IMR-90 (cell line): ENCODE results near the gene UNK. TPM values are rescaled to one million over a fixed set of nuclear protein-coding genes. Genes with fewer than 3 reads are reported as not detected.
A peak's percentile ranks its signal among the peaks of the same experiment; 100 is the strongest.

Source experiments
- ATAC-seq: fragments of 200-7000 bp; cut with Tn5 transposase; 2 replicates; pipeline ENCODE4 v1.9.1; 2020; ENCODE audit warnings: low read depth, mild to moderate bottlenecking, moderate library complexity
- BruUV-seq: library from RNA; stranded (reverse); fragments of 400-500 nt; replicated peaks from 2 replicates; lab custom pipeline; 2021; lab: Mats Ljungman, UMichigan
- CTCF ChIA-PET: fragments of 300-600 bp; formaldehyde crosslinking; extraction: SDS; loops from one replicate; lab custom pipeline; 2021; ENCODE audit warnings: antibody characterized with exemption; lab: Yijun Ruan, JAX
- POLR2A ChIA-PET: fragments of 300-600 bp; sonication (Branson Sonifier 250); formaldehyde crosslinking; loops from one replicate; lab custom pipeline; 2022; ENCODE audit warnings: antibody characterized with exemption; ENCODE audit not compliant: unreplicated experiment; lab: Charles Lee
- DNase-seq: peaks from one replicate; pipeline ENCODE4 v3.0.0; 2013
- H2AFZ ChIP-seq: replicated peaks from 2 replicates; pipeline ENCODE3; 2013; ENCODE audit warnings: low read length, mild to moderate bottlenecking; ENCODE audit not compliant: poor library complexity
- H2AK5ac ChIP-seq: 2 replicates; pipeline ENCODE4 v1.6.1; 2013; ENCODE audit warnings: low read depth, low read length, inconsistent platforms
- H2AK9ac ChIP-seq: replicated peaks from 2 replicates; pipeline ENCODE3; 2013; ENCODE audit warnings: mild to moderate bottlenecking, low read depth, low read length, moderate library complexity; ENCODE audit not compliant: poor library complexity
- H2BK120ac ChIP-seq: 2 replicates; pipeline ENCODE4 v1.6.1; 2013; ENCODE audit warnings: low read depth, low read length, inconsistent platforms
- H2BK15ac ChIP-seq: 3 replicates; pipeline ENCODE4 v1.6.1; 2013; ENCODE audit warnings: low read depth, low read length, inconsistent platforms
- H2BK20ac ChIP-seq: 2 replicates; pipeline ENCODE4 v1.6.1; 2013; ENCODE audit warnings: low read depth, mild to moderate bottlenecking, inconsistent platforms, low read length, moderate library complexity
- H2BK5ac ChIP-seq: 2 replicates; pipeline ENCODE4 v1.6.1; 2013; ENCODE audit warnings: mild to moderate bottlenecking, low read depth, low read length, inconsistent platforms; ENCODE audit not compliant: poor library complexity, severe bottlenecking
- H3K14ac ChIP-seq: replicated peaks from 2 replicates; pipeline ENCODE4 v1.6.1; 2013; ENCODE audit warnings: low read depth, low read length, inconsistent platforms
- H3K18ac ChIP-seq: 2 replicates; pipeline ENCODE4 v1.6.1; 2013; ENCODE audit warnings: low read depth, low read length, control low read depth
- H3K23ac ChIP-seq: 2 replicates; pipeline ENCODE4 v1.6.1; 2013; ENCODE audit warnings: low read depth, low read length, inconsistent platforms
- H3K27ac ChIP-seq: 2 replicates; pipeline ENCODE4 v1.5.1; 2013; ENCODE audit warnings: mild to moderate bottlenecking, control low read depth, low read length; ENCODE audit not compliant: insufficient read depth
- H3K27me3 ChIP-seq: 2 replicates; pipeline ENCODE4 v1.6.1; 2013; ENCODE audit warnings: low read length; ENCODE audit not compliant: control insufficient read depth, insufficient read depth
- H3K36me3 ChIP-seq: 2 replicates; pipeline ENCODE4 v1.6.1; 2013; ENCODE audit warnings: low read length, mixed read lengths; ENCODE audit not compliant: control insufficient read depth, insufficient read depth
- H3K4ac ChIP-seq: 2 replicates; pipeline ENCODE4 v1.6.1; 2013; ENCODE audit warnings: low read depth, low read length, inconsistent platforms
- H3K4me1 ChIP-seq: 2 replicates; pipeline ENCODE4 v1.6.1; 2013; ENCODE audit warnings: low read length, mixed read lengths; ENCODE audit not compliant: control insufficient read depth, insufficient read depth
- H3K4me2 ChIP-seq: 2 replicates; pipeline ENCODE4 v1.6.1; 2013; ENCODE audit warnings: low read depth, mild to moderate bottlenecking, control low read depth, low read length, moderate library complexity
- H3K4me3 ChIP-seq: 2 replicates; pipeline ENCODE4 v1.5.1; 2013; ENCODE audit warnings: low read depth, mild to moderate bottlenecking, control low read depth, low read length, moderate library complexity; ENCODE audit not compliant: insufficient read depth
- H3K56ac ChIP-seq: 2 replicates; pipeline ENCODE4 v1.6.1; 2013; ENCODE audit warnings: low read length, inconsistent platforms; ENCODE audit not compliant: insufficient read depth; ENCODE audit errors: extremely low read depth
- H3K79me1 ChIP-seq, 2 experiments: 2 replicates each; pipeline ENCODE4 v1.6.1; 2013; ENCODE audit warnings: low read length in 2 of 2, inconsistent platforms in 1 of 2, low read depth in 1 of 2
- H3K9ac ChIP-seq: 2 replicates; pipeline ENCODE4 v1.6.1; 2013; ENCODE audit warnings: low read depth, low read length, control low read depth
- H3K9me1 ChIP-seq: 2 replicates; pipeline ENCODE4 v1.6.1; 2013; ENCODE audit warnings: low read length, inconsistent platforms; ENCODE audit not compliant: insufficient read depth
- H3K9me3 ChIP-seq: 2 replicates; pipeline ENCODE4 v1.6.1; 2013; ENCODE audit warnings: low read length; ENCODE audit not compliant: control insufficient read depth, insufficient read depth
- H4K20me1 ChIP-seq: 2 replicates; pipeline ENCODE4 v1.6.1; 2013; ENCODE audit warnings: low read length, inconsistent platforms; ENCODE audit not compliant: insufficient read depth
- H4K5ac ChIP-seq: 2 replicates; pipeline ENCODE4 v1.6.1; 2013; ENCODE audit warnings: mild to moderate bottlenecking, low read depth, low read length, control low read depth
- H4K8ac ChIP-seq, 2 experiments: 2 replicates each; pipeline ENCODE4 v1.6.1; 2013; ENCODE audit warnings: low read depth in 2 of 2, low read length in 2 of 2, control low read depth in 1 of 2, inconsistent platforms in 1 of 2
- H4K91ac ChIP-seq: 2 replicates; pipeline ENCODE4 v1.6.1; 2013; ENCODE audit warnings: low read depth, low read length, inconsistent platforms; ENCODE audit not compliant: insufficient read depth
- BHLHE40 ChIP-seq: fragments of 150-350 bp; IDR thresholded peaks from 2 replicates; pipeline ENCODE4 v1.6.1; 2016; ENCODE audit warnings: mild to moderate bottlenecking, low read depth, low read length
- CEBPB ChIP-seq: IDR thresholded peaks from 2 replicates; pipeline ENCODE4 v1.6.1; 2012; ENCODE audit warnings: low read depth, low read length, improper control_type of control experiment
- CHD1 ChIP-seq: IDR thresholded peaks from 2 replicates; pipeline ENCODE4 v1.6.1; 2012; ENCODE audit warnings: low read depth, low read length, improper control_type of control experiment
- CTCF ChIP-seq: conservative IDR thresholded peaks from 2 replicates; pipeline ENCODE4 v1.5.1; 2012; ENCODE audit warnings: mild to moderate bottlenecking, low read depth, low read length, improper control_type of control experiment
- ELK1 ChIP-seq: fragments of 150-350 bp; IDR thresholded peaks from 2 replicates; pipeline ENCODE4 v1.6.1; 2016; ENCODE audit warnings: low read depth, mild to moderate bottlenecking, low read length, moderate library complexity, borderline replicate concordance
- FOS ChIP-seq: fragments of 150-350 bp; IDR thresholded peaks from 2 replicates; pipeline ENCODE4 v1.6.1; 2016; ENCODE audit warnings: low read depth, low read length
- MAFK ChIP-seq: IDR thresholded peaks from 2 replicates; pipeline ENCODE4 v1.6.1; 2012; ENCODE audit warnings: low read depth, low read length, improper control_type of control experiment
- MAZ ChIP-seq: IDR thresholded peaks from 2 replicates; pipeline ENCODE4 v1.6.1; 2012; ENCODE audit warnings: low read depth, mild to moderate bottlenecking, low read length, improper control_type of control experiment, moderate library complexity, borderline replicate concordance
- MXI1 ChIP-seq: IDR thresholded peaks from 2 replicates; pipeline ENCODE4 v1.6.1; 2012; ENCODE audit warnings: low read depth, mild to moderate bottlenecking, low read length, moderate library complexity, borderline replicate concordance
- NFE2L2 ChIP-seq: fragments of 150-350 bp; IDR thresholded peaks from 2 replicates; pipeline ENCODE4 v1.6.1; 2016; ENCODE audit warnings: low read depth, mild to moderate bottlenecking, low read length
- POLR2A ChIP-seq: IDR thresholded peaks from 2 replicates; pipeline ENCODE4 v1.6.1; 2012; ENCODE audit warnings: mild to moderate bottlenecking, low read depth, low read length
- RAD21 ChIP-seq: IDR thresholded peaks from 2 replicates; pipeline ENCODE4 v1.6.1; 2012; ENCODE audit warnings: low read length, improper control_type of control experiment
- RCOR1 ChIP-seq: IDR thresholded peaks from 2 replicates; pipeline ENCODE4 v1.6.1; 2012; ENCODE audit warnings: mild to moderate bottlenecking, low read length, improper control_type of control experiment; ENCODE audit not compliant: insufficient replicate concordance
- RFX5 ChIP-seq: IDR thresholded peaks from 2 replicates; pipeline ENCODE4 v1.8.0; 2012; ENCODE audit warnings: low read depth, mild to moderate bottlenecking, low read length, moderate library complexity
- SMC3 ChIP-seq: fragments of 150-350 bp; IDR thresholded peaks from 2 replicates; pipeline ENCODE4 v1.6.1; 2016; ENCODE audit warnings: low read depth, mild to moderate bottlenecking, antibody characterized with exemption, low read length, moderate library complexity
- USF2 ChIP-seq: fragments of 150-350 bp; IDR thresholded peaks from 2 replicates; pipeline ENCODE4 v1.6.1; 2017; ENCODE audit warnings: mild to moderate bottlenecking, antibody characterized with exemption, low read length, low read depth
- WGBS, 2 experiments: methylation state at CpG; one replicate each; pipeline versions ENCODE4 v1.1.5 to v1.1.7; 2013; ENCODE audit warnings: missing lambda C conversion rate in 2 of 2; ENCODE audit not compliant: insufficient read length in 1 of 2; ENCODE audit errors: extremely low coverage in 2 of 2; 5-methylcytosine and 5-hydroxymethylcytosine counted together
- dilution Hi-C: fragments of 300-500 bp; cut with HindIII; formaldehyde crosslinking; loops from one replicate; pipeline ENCODE4 v1.14.3; 2018; ENCODE audit warnings: low sequenced_read_pairs; ENCODE audit not compliant: unreplicated experiment
- in situ Hi-C: fragments of 300-500 bp; cut with MboI; formaldehyde crosslinking; loops from 3 replicates; pipeline ENCODE4 v1.14.3; 2019; ENCODE audit warnings: low sequenced_read_pairs, inconsistent platforms, mixed read lengths
- intact Hi-C: fragments of 100-400 bp; cut with micrococcal nuclease; formaldehyde crosslinking; loops from 2 replicates; pipeline ENCODE4 v1.10.0; 2022
- polyA plus RNA-seq, 3 experiments: library from polyadenylated mRNA; depleted of rRNA; stranded (reverse); fragments of >200 nt; gene quantifications; 2 replicates each; pipeline ENCODE4 v1.2.3, GENCODE V29; 2012; ENCODE audit warnings: low replicate concordance in 1 of 3
- total RNA-seq: library from RNA; depleted of rRNA; stranded (reverse); fragments of >200 nt; gene quantifications from 2 replicates; pipeline ENCODE4 v1.2.3, GENCODE V29; 2012

The UNK gene
- total and polyA plus RNA-seq, 2 of the 4 experiments (the other 2 are of a cell fraction) = 15.4 to 17.3 TPM

- DNase-seq = no peak
- H3K18ac ChIP-seq = no peak overlapping the region
- H3K9me3 ChIP-seq = no peaks in the 10 kb centered on the region
- 0 out of 2 replicates have a peak, but pooled peaks cover 4% of the 10 kb centered on the region for H3K9me1 ChIP-seq
- H3K4ac ChIP-seq = peak overlapping the region; percentile 85
- H3K14ac ChIP-seq = peak overlapping the region; percentile 63
- no peak overlapping the region for H4K5ac ChIP-seq
- peak overlapping the region; percentile 26 for H3K27ac ChIP-seq
- CTCF ChIA-PET = no interaction called here
- ATAC-seq = peak; percentile 47
- TF ChIP-seq SMC3 (no peak), CHD1 (no peak), NFE2L2 (no peak), RCOR1 (no peak), MXI1 (no peak), MAFK (no peak), CTCF (no peak), POLR2A (no peak), ELK1 (no peak), RAD21 (no peak), RFX5 (no peak), FOS (no peak), CEBPB (no peak), BHLHE40 (no peak), MAZ (no peak), USF2 (no peak)
- H4K8ac ChIP-seq = peak overlapping the region; percentile 4 to 83; a peak in 3 of 4 replicates
- H2BK120ac ChIP-seq = peak overlapping the region; percentile 88
- peaks cover 7% of the 10 kb centered on the region for H4K20me1 ChIP-seq
- POLR2A ChIA-PET = no interaction called here
- 0 out of 4 replicates have a peak, but pooled peaks cover 0 to 2% of the 10 kb centered on the region in 2 experiments for H3K79me1 ChIP-seq
- peaks cover 6% of the 10 kb centered on the region for H3K4me1 ChIP-seq
- peak overlapping the region; percentile 86 for H2AK5ac ChIP-seq
- H2AFZ ChIP-seq = peak overlapping the region; percentile 88
- no peak overlapping the region for H3K9ac ChIP-seq
- H3K4me2 ChIP-seq = no peak overlapping the region
- WGBS, 2 experiments = 75% methylated on average over 2 of the region's 14 CpGs; no CpG with 5 or more reads in 1 of the 2 experiments
- dilution Hi-C loops = no loop called here
- no peak overlapping the region for H3K4me3 ChIP-seq
- H4K91ac ChIP-seq = peak overlapping the region; percentile 66
- intact Hi-C loops = no loop called here
- no peak overlapping the region; the same call in 2 of the 3 replicates for H2BK15ac ChIP-seq
- BruUV-seq = no TSS peak
- peaks cover 36% of the 10 kb centered on the region for H3K36me3 ChIP-seq
- H2AK9ac ChIP-seq = peak overlapping the region; percentile 98
- H3K27me3 ChIP-seq = no peaks in the 10 kb centered on the region
- H3K23ac ChIP-seq = no peak overlapping the region; the same call in 1 of the 2 replicates
- no peak overlapping the region; the same call in 1 of the 2 replicates for H2BK20ac ChIP-seq
- H3K56ac ChIP-seq = no peak overlapping the region
- H2BK5ac ChIP-seq = peak overlapping the region; percentile 82
- in situ Hi-C loops = no loop called here
Measured at GRCh38 chr17:75844530-75845057, 60.0 kb downstream of the UNK start.
